ENCODE measurements around the gene CLPSL1. TPM values are rescaled to one million over a fixed set of nuclear protein-coding genes. Genes with fewer than 3 reads are reported as not detected.

Gene CLPSL1
- total and polyA plus RNA-seq, 7 donors = not detected

- no peaks in the 10 kb centered on the region for H3K9me3 ChIP-seq
- no peak overlapping the region for H3K27ac ChIP-seq
- no peaks in the 10 kb centered on the region for H3K36me3 ChIP-seq
- intact Hi-C loops (cut with DNase I) = no loop called here
- H3K4me3 ChIP-seq = no peak overlapping the region
- TF ChIP-seq POLR2AphosphoS5 (IDR thresholded peaks at IDR 0.05) (no peak), EP300 (IDR thresholded peaks at IDR 0.05) (no peak), POLR2A (IDR thresholded peaks at IDR 0.05) (no peak), CTCF (IDR thresholded peaks at IDR 0.05) (no peak)
- H3K4me1 ChIP-seq = no peaks in the 10 kb centered on the region
- DNase-seq = no peak
- peaks cover 0 to 12% (median 0%) of the 10 kb centered on the region in 3 donors for H3K27me3 ChIP-seq
- WGBS, 2 donors = 88 to 89% methylated on average over 8 of the region's 8 CpGs
Measured at GRCh38 chr6:35797837-35798526, 17.2 kb downstream of the CLPSL1 start.

GRCh38 chr6:35798706-35799105, 17.9 kb downstream of the CLPSL1 start:
- TF ChIP-seq EP300 (IDR thresholded peaks at IDR 0.05) = no peak
- TF ChIP-seq POLR2AphosphoS5 (IDR thresholded peaks at IDR 0.05) = no peak
- no peak for TF ChIP-seq CTCF (IDR thresholded peaks at IDR 0.05)
- no peak for TF ChIP-seq POLR2A (IDR thresholded peaks at IDR 0.05)
- WGBS, 2 donors = 74 to 84% methylated on average over 5 of the region's 5 CpGs
- H3K27ac ChIP-seq = no peak overlapping the region
- DNase-seq = no peak
- H3K4me1 ChIP-seq = no peaks in the 10 kb centered on the region
- H3K36me3 ChIP-seq = no peaks in the 10 kb centered on the region
- no peaks in the 10 kb centered on the region for H3K9me3 ChIP-seq
- intact Hi-C loops (cut with DNase I) = no loop called here
- H3K4me3 ChIP-seq = no peak overlapping the region
- peaks cover 0 to 10% (median 0%) of the 10 kb centered on the region in 3 donors for H3K27me3 ChIP-seq

GRCh38 chr6:35801148-35801547, 20.3 kb downstream of the CLPSL1 start:
- intact Hi-C loops (cut with DNase I) = no loop called here
- TF ChIP-seq CTCF (IDR thresholded peaks at IDR 0.05) = no peak
- no peak for TF ChIP-seq POLR2AphosphoS5 (IDR thresholded peaks at IDR 0.05)
- no peak for TF ChIP-seq POLR2A (IDR thresholded peaks at IDR 0.05)
- TF ChIP-seq EP300 (IDR thresholded peaks at IDR 0.05) = no peak

DNA sequence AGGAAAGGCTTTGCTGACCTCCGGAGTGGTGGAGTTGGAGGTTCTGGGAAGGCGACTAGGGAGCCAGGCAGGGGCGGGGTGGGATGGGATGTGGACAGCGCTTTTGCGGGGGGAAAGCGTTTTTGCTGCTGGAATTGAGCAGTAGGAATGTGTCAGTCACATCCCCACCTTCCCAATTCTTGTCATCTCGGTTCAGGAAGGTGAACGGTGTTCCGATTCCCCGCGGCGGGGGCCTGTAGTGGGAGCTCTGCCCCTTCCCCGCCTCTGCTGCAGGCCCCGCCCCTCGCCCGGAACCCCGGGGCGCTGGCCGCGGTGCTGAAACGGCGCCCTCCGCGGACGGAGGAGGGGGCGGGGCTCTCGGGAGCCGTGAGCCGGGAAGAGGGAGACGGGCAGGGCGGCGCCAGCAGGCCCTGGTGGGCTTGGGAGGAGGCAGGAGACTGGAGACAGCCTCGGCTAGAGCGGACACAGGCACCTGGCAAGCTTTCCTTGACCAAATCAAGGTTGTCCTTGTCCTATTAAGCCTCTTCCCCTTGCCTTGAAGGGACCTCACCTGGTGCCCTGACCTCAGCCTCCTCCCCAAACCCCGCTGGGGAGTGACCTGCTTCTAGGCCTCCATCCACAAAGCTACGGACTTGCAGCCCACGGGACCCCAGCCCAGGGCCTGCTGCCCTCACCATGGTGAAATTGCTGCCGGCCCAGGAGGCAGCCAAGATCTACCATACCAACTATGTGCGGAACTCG, 24.3 kb downstream of the CLPSL1 start, which contains the start of gene LHFPL5:
Gene LHFPL5, plus strand, starts transcription at position 357 of the 741 bp plus-strand sequence. Its CDS starts 319 bp downstream, at position 676.
- no peak for TF ChIP-seq EP300 (IDR thresholded peaks at IDR 0.05)
- TF ChIP-seq CTCF (IDR thresholded peaks at IDR 0.05) = no peak
- TF ChIP-seq POLR2AphosphoS5 (IDR thresholded peaks at IDR 0.05) = no peak
- TF ChIP-seq POLR2A (IDR thresholded peaks at IDR 0.05) = no peak
- intact Hi-C loops (cut with DNase I) = no loop called here
- H3K4me3 ChIP-seq = peak within 1 kb of the TSS in 2 of 4 donors; percentile 19
- H3K4me1 ChIP-seq = peaks cover 0 to 8% (median 3%) of the 10 kb centered on the region in 4 donors
- H3K27me3 ChIP-seq = peaks cover 0 to 26% (median 15%) of the 10 kb centered on the region in 3 donors
- DNase-seq = no peak
- WGBS, 2 donors = 12 to 13% methylated on average over 40 of the region's 40 CpGs
- H3K9me3 ChIP-seq = no peaks in the 10 kb centered on the region
- no peak within 1 kb of the TSS for H3K27ac ChIP-seq
- H3K36me3 ChIP-seq = no peaks in the 10 kb centered on the region

More at GRCh38 chr6:35801148-35801547, 20.3 kb downstream of the CLPSL1 start:
- H3K36me3 ChIP-seq = no peaks in the 10 kb centered on the region
- no peak overlapping the region for H3K27ac ChIP-seq
- DNase-seq = no peak
- H3K9me3 ChIP-seq = no peaks in the 10 kb centered on the region
- no peak overlapping the region for H3K4me3 ChIP-seq
- WGBS, 2 donors = 67 to 86% methylated on average over 3 of the region's 3 CpGs
- H3K4me1 ChIP-seq = peaks cover 0 to 8% (median 3%) of the 10 kb centered on the region in 4 donors
- H3K27me3 ChIP-seq = peaks cover 0 to 23% (median 11%) of the 10 kb centered on the region in 3 donors

Data from sigmoid colon (tissue), 7 donors.